ENCODE data around the gene SKI. TPM values are rescaled to one million over a fixed set of nuclear protein-coding genes. Genes with fewer than 3 reads are reported as not detected.

SKI gene
- polyA plus RNA-seq, 3 donors = 0.20 to 6.6 (median 0.25) TPM

DNA sequence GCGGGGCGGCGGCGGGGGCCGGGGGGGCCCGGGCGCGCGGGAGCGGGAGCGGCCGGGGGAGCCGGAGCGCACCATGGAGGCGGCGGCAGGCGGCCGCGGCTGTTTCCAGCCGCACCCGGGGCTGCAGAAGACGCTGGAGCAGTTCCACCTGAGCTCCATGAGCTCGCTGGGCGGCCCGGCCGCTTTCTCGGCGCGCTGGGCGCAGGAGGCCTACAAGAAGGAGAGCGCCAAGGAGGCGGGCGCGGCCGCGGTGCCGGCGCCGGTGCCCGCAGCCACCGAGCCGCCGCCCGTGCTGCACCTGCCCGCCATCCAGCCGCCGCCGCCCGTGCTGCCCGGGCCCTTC, 546 bp downstream of the SKI start:
- intact Hi-C loops (cut with micrococcal nuclease) = no loop called here

GRCh38 chr1:2229037-2229864, 1.1 kb downstream of the SKI start:
- Histone ChIP-seq H3K9ac (ENCODE audit: insufficient read depth, low read length, poor library complexity, severe bottlenecking) (peak overlapping the region; percentile 48), H2AFZ (ENCODE audit: insufficient read depth, low read depth, low read length, poor library complexity, severe bottlenecking) (no peak overlapping the region), H3K4me1 (ENCODE audit: control insufficient read depth in 1 of 2, insufficient read depth in 2 of 2, low read length in 2 of 2) (peaks cover 67 to 73% of the 10 kb centered on the region in 2 donors), H4K20me1 (ENCODE audit: insufficient read depth, low read length) (peaks cover 54% of the 10 kb centered on the region), H3K79me2 (ENCODE audit: insufficient read depth, low read length) (peaks cover 52% of the 10 kb centered on the region), H3K4me2 (replicated peaks; ENCODE audit: extremely low read depth, low read length, poor library complexity, severe bottlenecking) (peak overlapping the region; percentile 93), H3K27me3 (ENCODE audit: control insufficient read depth in 2 of 2, insufficient read depth in 2 of 2, low read length in 2 of 2) (peaks cover 0 to 10% of the 10 kb centered on the region in 2 donors), H3K27ac (ENCODE audit: low read depth in 1 of 2, low read length in 2 of 2) (no peak overlapping the region), H3K4me3 (replicated peaks in 1 of 3; ENCODE audit: low read depth in 2 of 3, low read length in 3 of 3) (peak overlapping the region; percentile 48 to 80 (median 58)), H3K9me3 (replicated peaks in 1 of 2; ENCODE audit: control insufficient read depth in 1 of 2, insufficient read depth in 1 of 2, low read length in 2 of 2) (no peaks in the 10 kb centered on the region), H3K36me3 (replicated peaks in 1 of 2; ENCODE audit: control insufficient read depth in 1 of 2, insufficient read depth in 2 of 2, low read length in 2 of 2) (no peaks in the 10 kb centered on the region)
- peaks cover 55% of the 10 kb centered on the region for H3K4me1 Mint-ChIP-seq
- intact Hi-C loops (cut with micrococcal nuclease) = no loop called here
- peaks cover 11 to 28% of the 10 kb centered on the region in 2 donors for H3K36me3 Mint-ChIP-seq
- peaks cover 10 to 21% (median 18%) of the 10 kb centered on the region in 3 donors for H3K27me3 Mint-ChIP-seq (ENCODE audit: low read depth in 3 of 3)
- DNase-seq = peak; percentile 58 to 74 (median 68)
- H3K4me3 Mint-ChIP-seq = peak overlapping the region; percentile 99 to 100
- peak overlapping the region; percentile 75 to 93 (median 89) for H3K27ac Mint-ChIP-seq
- peaks cover 0 to 7% (median 1%) of the 10 kb centered on the region in 7 donors for H3K9me3 Mint-ChIP-seq
- WGBS (ENCODE audit: insufficient coverage) = 9% methylated on average over 77 of the region's 77 CpGs
- TF ChIP-seq CTCF (IDR thresholded peaks at IDR 0.05) = no peak

More for the DNA sequence above, 546 bp downstream of the SKI start:
- TF ChIP-seq CTCF (IDR thresholded peaks at IDR 0.05) = no peak
- Mint-ChIP-seq H3K4me1 (peaks cover 55% of the 10 kb centered on the region), H3K27me3 (ENCODE audit: low read depth in 3 of 3) (peaks cover 10 to 21% (median 14%) of the 10 kb centered on the region in 3 donors), H3K9me3 (peaks cover 0 to 7% (median 2%) of the 10 kb centered on the region in 7 donors), H3K4me3 (peak overlapping the region; percentile 99 to 100), H3K36me3 (peaks cover 11 to 27% of the 10 kb centered on the region in 2 donors), H3K27ac (peak overlapping the region; percentile 57 to 93 (median 85))
- Histone ChIP-seq H4K20me1 (ENCODE audit: insufficient read depth, low read length) (peaks cover 48% of the 10 kb centered on the region), H3K4me1 (ENCODE audit: control insufficient read depth in 1 of 2, insufficient read depth in 2 of 2, low read length in 2 of 2) (peaks cover 67 to 73% of the 10 kb centered on the region in 2 donors), H3K9me3 (replicated peaks in 1 of 2; ENCODE audit: control insufficient read depth in 1 of 2, insufficient read depth in 1 of 2, low read length in 2 of 2) (no peaks in the 10 kb centered on the region), H3K79me2 (ENCODE audit: insufficient read depth, low read length) (peaks cover 49% of the 10 kb centered on the region), H3K27ac (ENCODE audit: low read depth in 1 of 2, low read length in 2 of 2) (no peak overlapping the region), H2AFZ (ENCODE audit: insufficient read depth, low read depth, low read length, poor library complexity, severe bottlenecking) (no peak overlapping the region), H3K4me3 (replicated peaks in 1 of 3; ENCODE audit: low read depth in 2 of 3, low read length in 3 of 3) (peak overlapping the region; percentile 48 to 80 (median 58)), H3K27me3 (ENCODE audit: control insufficient read depth in 2 of 2, insufficient read depth in 2 of 2, low read length in 2 of 2) (peaks cover 0 to 10% of the 10 kb centered on the region in 2 donors), H3K36me3 (replicated peaks in 1 of 2; ENCODE audit: control insufficient read depth in 1 of 2, insufficient read depth in 2 of 2, low read length in 2 of 2) (no peaks in the 10 kb centered on the region), H3K4me2 (replicated peaks; ENCODE audit: extremely low read depth, low read length, poor library complexity, severe bottlenecking) (peak overlapping the region; percentile 93), H3K9ac (ENCODE audit: insufficient read depth, low read length, poor library complexity, severe bottlenecking) (peak overlapping the region; percentile 48)
- under 1% methylated on average over 50 of the region's 50 CpGs for WGBS (ENCODE audit: insufficient coverage)
- DNase-seq = no peak

All from CD14-positive monocyte (primary cell).